Naive thymus-derived CD4-positive, alpha-beta T cell (primary cell): Measurements from ENCODE around the gene KREMEN1. TPM values are rescaled to one million over a fixed set of nuclear protein-coding genes. Genes with fewer than 3 reads are reported as not detected.

Experiments
- ATAC-seq: fragments of 150-1000 bp; cut with Tn5 transposase; 2 replicates; pipeline ENCODE4 v1.10.0; 2021; ENCODE audit warnings: mild to moderate bottlenecking, moderate library complexity
- CTCF ChIA-PET: fragments of 350-600 bp; sonication (Branson Sonifier 250); formaldehyde crosslinking; loops from one replicate; lab custom pipeline; 2021; ENCODE audit warnings: antibody characterized with exemption; lab: Charles Lee
- POLR2A ChIA-PET: fragments of 350-600 bp; sonication (Branson Sonifier 250); formaldehyde crosslinking; loops from one replicate; lab custom pipeline; 2021; ENCODE audit warnings: antibody characterized with exemption, inconsistent platforms; lab: Charles Lee
- DNase-seq, 9 donors: peaks; one replicate each; pipeline versions ENCODE4 v3.0.0 to v3.0.0-alpha.2; 2020 to 2022; ENCODE audit warnings: mixed read lengths in 1 of 9
- H3K27ac ChIP-seq: one replicate; pipeline ENCODE4 v1.7.0; 2013; ENCODE audit warnings: mild to moderate bottlenecking, low read depth, low read length, moderate library complexity
- H3K27me3 ChIP-seq, 2 donors: one replicate each; pipeline ENCODE4 v1.7.0; 2013; ENCODE audit warnings: low read length in 2 of 2, mild to moderate bottlenecking in 2 of 2, moderate library complexity in 2 of 2; ENCODE audit not compliant: control insufficient read depth in 2 of 2, insufficient read depth in 2 of 2
- H3K36me3 ChIP-seq, 3 experiments: 1 replicate in 2 of 3; 2 replicates in 1 of 3; pipeline ENCODE4 v1.7.0; 2013; ENCODE audit warnings: low read length in 3 of 3, mild to moderate bottlenecking in 3 of 3, moderate library complexity in 1 of 3; ENCODE audit not compliant: insufficient read depth in 3 of 3, control insufficient read depth in 2 of 3
- H3K4me1 ChIP-seq, 2 donors: one replicate each; pipeline ENCODE4 v1.7.0; 2013; ENCODE audit warnings: low read length in 2 of 2, mild to moderate bottlenecking in 2 of 2, moderate library complexity in 1 of 2; ENCODE audit not compliant: control insufficient read depth in 2 of 2, insufficient read depth in 2 of 2
- H3K4me3 ChIP-seq: 2 replicates; pipeline ENCODE4 v1.7.0; 2013; ENCODE audit warnings: mild to moderate bottlenecking, low read length
- H3K9me3 ChIP-seq, 3 experiments: 1 replicate in 2 of 3; 2 replicates in 1 of 3; pipeline ENCODE4 v1.7.0; 2013; ENCODE audit warnings: low read length in 3 of 3; ENCODE audit not compliant: control insufficient read depth in 2 of 3
- H3K27ac Mint-ChIP-seq, 9 donors: one replicate each; pipeline ENCODE4 v1.8.0; 2020 to 2022; ENCODE audit warnings: mixed read lengths in 9 of 9, mild to moderate bottlenecking in 8 of 9, moderate library complexity in 5 of 9, inconsistent platforms in 2 of 9
- H3K27me3 Mint-ChIP-seq, 5 donors: one replicate each; pipeline ENCODE4 v1.8.0; 2021 to 2022; ENCODE audit warnings: mixed read lengths in 5 of 5, mild to moderate bottlenecking in 1 of 5
- H3K36me3 Mint-ChIP-seq, 5 donors: one replicate each; pipeline ENCODE4 v1.8.0; 2020 to 2022; ENCODE audit warnings: mixed read lengths in 5 of 5, mild to moderate bottlenecking in 3 of 5, inconsistent platforms in 1 of 5
- H3K4me1 Mint-ChIP-seq, 7 donors: one replicate each; pipeline ENCODE4 v1.8.0; 2020 to 2022; ENCODE audit warnings: mixed read lengths in 7 of 7, mild to moderate bottlenecking in 3 of 7, inconsistent platforms in 1 of 7
- H3K4me3 Mint-ChIP-seq, 10 donors: one replicate each; pipeline ENCODE4 v1.8.0; 2020 to 2022; ENCODE audit warnings: mild to moderate bottlenecking in 10 of 10, mixed read lengths in 10 of 10, moderate library complexity in 6 of 10, inconsistent platforms in 2 of 10
- H3K9me3 Mint-ChIP-seq, 11 donors: one replicate each; pipeline ENCODE4 v1.8.0; 2020 to 2022; ENCODE audit warnings: mixed read lengths in 11 of 11, mild to moderate bottlenecking in 4 of 11, inconsistent platforms in 1 of 11, moderate library complexity in 1 of 11
- intact Hi-C, 2 donors: fragments of 100-400 bp; cut with micrococcal nuclease; formaldehyde crosslinking; loops; one replicate each; pipeline ENCODE4 v1.15.1; 2023
- polyA plus RNA-seq, 2 donors: library from polyadenylated mRNA; unstranded; fragments of 300-500 nt; fragmentation: Illumina TruSeq; gene quantifications; one replicate each; pipeline ENCODE4 v1.2.3, GENCODE V29; 2021
- total RNA-seq, 6 experiments: library from RNA in 5 of 6; stranded (reverse) in 5 of 6; gene quantifications; 1 replicate in 5 of 6; 2 replicates in 1 of 6; pipeline ENCODE4 v1.2.3 and lab custom pipeline; 2021 to 2026

The KREMEN1 gene
- total and polyA plus RNA-seq, 7 experiments from 2014 or later = 1.1 TPM; not detected in 6

GRCh38 chr22:29053048-29053702 lies 19.7 kb upstream of the KREMEN1 start:
- Mint-ChIP-seq H3K9me3 (no peaks in the 10 kb centered on the region), H3K4me3 (no peak overlapping the region), H3K4me1 (peaks cover 0 to 1% (median 0%) of the 10 kb centered on the region in 7 donors), H3K36me3 (peaks cover 0 to 9% (median 0%) of the 10 kb centered on the region in 5 donors), H3K27me3 (peaks cover 0 to 7% (median 0%) of the 10 kb centered on the region in 5 donors), H3K27ac (no peak overlapping the region)
- H3K27me3 ChIP-seq = no peaks in the 10 kb centered on the region
- no peaks in the 10 kb centered on the region for H3K9me3 ChIP-seq
- POLR2A ChIA-PET = no interaction called here
- no peak overlapping the region for H3K4me3 ChIP-seq
- H3K36me3 ChIP-seq = peaks cover 0 to 5% (median 0%) of the 10 kb centered on the region in 3 experiments
- DNase-seq (no peak), ATAC-seq (no peak)
- H3K27ac ChIP-seq = no peak overlapping the region
- intact Hi-C loops = no loop called here
- CTCF ChIA-PET = interaction anchor here (0.6 to 1.7 kb wide), 2 partner anchors 13 to 1026 kb away, joined by 3 read pairs; no protein-coding TSS in a partner anchor
- H3K4me1 ChIP-seq = no peaks in the 10 kb centered on the region

GRCh38 chr22:29054251-29054767 lies 18.5 kb upstream of the KREMEN1 start:
- H3K4me3 ChIP-seq = no peak overlapping the region
- no peak overlapping the region for H3K27ac ChIP-seq
- ChIA-PET CTCF (interaction anchor here (1.7 kb wide), 1 partner anchor 14 kb away, joined by 3 read pairs; no protein-coding TSS in a partner anchor), POLR2A (no interaction called here)
- no peak for ATAC-seq
- H3K4me1 Mint-ChIP-seq = peaks cover 0 to 1% (median 0%) of the 10 kb centered on the region in 7 donors
- no peak overlapping the region for H3K4me3 Mint-ChIP-seq
- no peaks in the 10 kb centered on the region for H3K27me3 ChIP-seq
- no peak overlapping the region for H3K27ac Mint-ChIP-seq
- DNase-seq = no peak
- H3K36me3 Mint-ChIP-seq = peaks cover 0 to 3% (median 0%) of the 10 kb centered on the region in 5 donors
- no peaks in the 10 kb centered on the region for H3K4me1 ChIP-seq
- intact Hi-C loops = no loop called here
- H3K9me3 Mint-ChIP-seq = no peaks in the 10 kb centered on the region
- peaks cover 0 to under 1% (median 0%) of the 10 kb centered on the region in 3 experiments for H3K36me3 ChIP-seq
- H3K27me3 Mint-ChIP-seq = peaks cover 0 to 16% (median 4%) of the 10 kb centered on the region in 5 donors
- H3K9me3 ChIP-seq = no peaks in the 10 kb centered on the region

DNA sequence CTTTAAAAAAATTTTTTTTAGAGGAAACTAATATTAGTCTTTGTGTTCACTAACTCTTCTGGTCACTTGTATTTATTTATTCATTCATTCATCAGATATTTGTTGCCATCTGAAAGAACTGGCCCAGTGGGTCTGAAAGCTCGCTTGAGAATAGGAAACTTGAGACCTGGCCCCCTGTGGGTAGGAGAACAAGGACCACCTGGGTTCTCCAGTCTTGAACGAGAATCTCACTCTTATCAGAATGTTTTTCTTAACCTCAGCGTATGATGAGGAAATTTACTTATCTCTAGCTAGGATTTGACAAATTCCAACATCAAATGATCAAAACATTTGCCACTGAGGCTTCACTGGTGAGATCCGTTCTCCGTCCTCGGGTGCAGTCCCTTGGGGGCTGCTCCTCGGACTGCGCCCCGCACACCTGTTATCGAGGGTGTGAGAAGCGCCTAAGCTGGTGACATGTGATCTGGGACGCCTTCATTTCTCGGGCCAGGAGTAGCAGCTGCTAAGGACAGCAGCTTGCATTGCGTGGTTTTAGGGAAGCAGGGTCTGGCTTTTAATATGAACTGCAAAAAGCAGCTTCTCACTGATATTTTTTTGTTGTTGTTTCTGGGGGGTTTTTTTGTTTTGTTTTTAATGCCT lies 17.5 kb upstream of the KREMEN1 start:
- ChIA-PET POLR2A (no interaction called here), CTCF (interaction anchor here (0.6 to 1.3 kb wide), 3 partner anchors 15 to 455 kb away, joined by 3 to 4 read pairs (median 3); no protein-coding TSS in a partner anchor)
- H3K4me1 Mint-ChIP-seq = peaks cover 0 to 1% (median 0%) of the 10 kb centered on the region in 7 donors
- no peaks in the 10 kb centered on the region for H3K9me3 ChIP-seq
- H3K4me3 ChIP-seq = no peak overlapping the region
- H3K9me3 Mint-ChIP-seq = no peaks in the 10 kb centered on the region
- no peaks in the 10 kb centered on the region for H3K4me1 ChIP-seq
- H3K4me3 Mint-ChIP-seq = no peak overlapping the region
- H3K27ac Mint-ChIP-seq = no peak overlapping the region
- DNase-seq (no peak), ATAC-seq (no peak)
- peaks cover 0 to 22% (median 11%) of the 10 kb centered on the region in 5 donors for H3K27me3 Mint-ChIP-seq
- H3K36me3 Mint-ChIP-seq = no peaks in the 10 kb centered on the region
- H3K27me3 ChIP-seq = no peaks in the 10 kb centered on the region
- no peak overlapping the region for H3K27ac ChIP-seq
- no peaks in the 10 kb centered on the region for H3K36me3 ChIP-seq
- intact Hi-C loops = no loop called here

- no peaks in the 10 kb centered on the region for H3K9me3 ChIP-seq
- H3K27me3 ChIP-seq = no peaks in the 10 kb centered on the region
- H3K27ac ChIP-seq = no peak overlapping the region
- intact Hi-C loops = no loop called here
- no peaks in the 10 kb centered on the region for H3K9me3 Mint-ChIP-seq
- H3K4me3 Mint-ChIP-seq = no peak overlapping the region
- H3K27ac Mint-ChIP-seq = no peak overlapping the region
- H3K4me3 ChIP-seq = no peak overlapping the region
- ChIA-PET POLR2A (no interaction called here), CTCF (interaction anchor here (1.2 kb wide), 1 partner anchor 16 kb away, joined by 3 read pairs; no protein-coding TSS in a partner anchor)
- H3K4me1 ChIP-seq = no peaks in the 10 kb centered on the region
- H3K36me3 Mint-ChIP-seq = no peaks in the 10 kb centered on the region
- H3K36me3 ChIP-seq = no peaks in the 10 kb centered on the region
- H3K27me3 Mint-ChIP-seq = peaks cover 0 to 32% (median 18%) of the 10 kb centered on the region in 5 donors
- ATAC-seq (no peak), DNase-seq (no peak)
- peaks cover 0 to 1% (median 0%) of the 10 kb centered on the region in 7 donors for H3K4me1 Mint-ChIP-seq
Measured at GRCh38 chr22:29056472-29056871, 16.4 kb upstream of the KREMEN1 start.

- Histone ChIP-seq H3K4me1 (no peaks in the 10 kb centered on the region), H3K9me3 (no peaks in the 10 kb centered on the region), H3K4me3 (no peak overlapping the region), H3K27ac (no peak overlapping the region), H3K36me3 (no peaks in the 10 kb centered on the region), H3K27me3 (no peaks in the 10 kb centered on the region)
- peaks cover 0 to 57% (median 22%) of the 10 kb centered on the region in 5 donors for H3K27me3 Mint-ChIP-seq
- CTCF ChIA-PET = no interaction called here
- no peak for ATAC-seq
- no peak overlapping the region for H3K4me3 Mint-ChIP-seq
- H3K9me3 Mint-ChIP-seq = no peaks in the 10 kb centered on the region
- POLR2A ChIA-PET = no interaction called here
- intact Hi-C loops = no loop called here
- peaks cover 0 to 5% (median 4%) of the 10 kb centered on the region in 7 donors for H3K4me1 Mint-ChIP-seq
- no peak for DNase-seq
- no peak overlapping the region for H3K27ac Mint-ChIP-seq
- H3K36me3 Mint-ChIP-seq = no peaks in the 10 kb centered on the region
Measured at GRCh38 chr22:29060251-29060869, 12.5 kb upstream of the KREMEN1 start.

DNA sequence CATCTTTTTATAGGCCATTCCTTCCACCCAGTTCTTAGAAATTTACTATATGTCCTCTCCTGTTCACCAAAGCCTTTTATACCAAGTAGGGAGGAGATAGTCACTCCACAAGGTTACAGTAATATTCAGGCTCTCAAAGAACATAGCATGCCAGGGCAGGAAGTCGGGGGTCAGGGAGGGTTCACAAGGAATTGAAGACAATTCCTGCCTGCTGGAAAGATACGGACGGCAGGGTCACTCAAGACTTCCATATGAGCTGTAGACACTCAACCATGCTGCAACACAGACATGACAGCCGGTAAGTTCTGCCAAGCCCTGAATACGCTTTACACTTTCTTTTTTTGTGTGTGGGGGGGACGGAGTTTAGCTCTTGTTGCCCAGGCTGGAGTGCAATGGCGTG lies 11.9 kb upstream of the KREMEN1 start:
- no peak for ATAC-seq
- Histone ChIP-seq H3K9me3 (no peaks in the 10 kb centered on the region), H3K4me1 (peaks cover 0 to 5% of the 10 kb centered on the region in 2 donors), H3K27ac (no peak overlapping the region), H3K36me3 (no peaks in the 10 kb centered on the region), H3K4me3 (no peak overlapping the region), H3K27me3 (no peaks in the 10 kb centered on the region)
- POLR2A ChIA-PET = no interaction called here
- H3K27me3 Mint-ChIP-seq = peaks cover 0 to 57% (median 22%) of the 10 kb centered on the region in 5 donors
- no peaks in the 10 kb centered on the region for H3K36me3 Mint-ChIP-seq
- DNase-seq = no peak
- intact Hi-C loops = no loop called here
- CTCF ChIA-PET = no interaction called here
- H3K4me3 Mint-ChIP-seq = no peak overlapping the region
- H3K9me3 Mint-ChIP-seq = no peaks in the 10 kb centered on the region
- peaks cover 2 to 10% (median 10%) of the 10 kb centered on the region in 7 donors for H3K4me1 Mint-ChIP-seq
- no peak overlapping the region for H3K27ac Mint-ChIP-seq
